Non-pigmented ciliary epithelial cell (primary cell): Measurements from ENCODE around the gene CDK18.
"Not testable (repeated sequence)": the region's sequence is repeated elsewhere in the genome, so short reads cannot be mapped to it uniquely, and the experiment has no call there.

Experiments
- DNase-seq: peaks from one replicate; pipeline ENCODE4 v3.0.0-alpha.2; 2010; ENCODE audit warnings: low read depth

Gene CDK18

DNA sequence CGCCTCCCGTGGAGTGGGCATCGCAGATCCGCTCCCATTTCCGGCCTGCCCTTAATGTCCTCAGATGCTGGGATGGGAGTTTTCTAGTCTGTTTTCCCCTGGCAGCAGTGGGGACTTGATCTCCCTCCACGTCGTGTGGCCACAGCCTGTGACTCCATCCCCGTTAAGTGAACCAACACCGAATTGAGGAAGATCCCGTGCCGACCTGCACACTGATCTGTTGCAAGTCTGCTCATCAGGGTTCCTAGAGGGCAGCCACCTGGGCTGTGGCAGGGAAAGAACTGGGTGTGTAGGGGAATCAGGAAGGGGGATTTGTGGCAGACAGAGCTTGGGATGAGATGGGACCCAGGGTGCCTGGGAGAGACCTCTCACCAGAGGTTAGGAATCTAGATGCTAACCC is 23.3 kb upstream of the CDK18 start:
- DNase-seq = no peak

DNA sequence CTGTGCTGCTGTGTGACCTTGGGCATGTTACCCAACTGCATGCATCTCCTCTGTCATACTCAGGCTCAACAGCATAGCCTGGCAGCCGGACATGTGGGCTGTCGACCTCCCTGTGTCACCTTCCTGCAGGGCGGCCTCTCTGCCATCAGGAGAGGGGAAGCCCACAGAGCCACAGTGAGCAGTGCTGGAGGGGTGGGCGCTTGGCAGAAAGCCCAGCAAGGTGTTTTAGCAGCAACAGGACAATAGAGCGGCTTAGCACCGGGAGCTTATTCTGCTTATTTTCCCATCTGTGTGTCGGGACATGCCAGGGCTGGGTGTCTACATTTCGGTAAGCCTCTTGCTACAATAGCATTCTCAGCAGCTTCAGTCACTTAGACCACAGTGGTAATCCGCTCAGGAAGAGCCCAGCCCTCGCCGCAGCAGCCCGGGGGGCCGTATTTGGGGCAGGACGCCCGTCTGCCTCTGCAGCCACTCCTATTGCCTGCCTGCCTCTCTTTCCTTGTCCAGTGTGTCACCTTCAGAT is 22.8 kb upstream of the CDK18 start:
- no peak for DNase-seq

DNA sequence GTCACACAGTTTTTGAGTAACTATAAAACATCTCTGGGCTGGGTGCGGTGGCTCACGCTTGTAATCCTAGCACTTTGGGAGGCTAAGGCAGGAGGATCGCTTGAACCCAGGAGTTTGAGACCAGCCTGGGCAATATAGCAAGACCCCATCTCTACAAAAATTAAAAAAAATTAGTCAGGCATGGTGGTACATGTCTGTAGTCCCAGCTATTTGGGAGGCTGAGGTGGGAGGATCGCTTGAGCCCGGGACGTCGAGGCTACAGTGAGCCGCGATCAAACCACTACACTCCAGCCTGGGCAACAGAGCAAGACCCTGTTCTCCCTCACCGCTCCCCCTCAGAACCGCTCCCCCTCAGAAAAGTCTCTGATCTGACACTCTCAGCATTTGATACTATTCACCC is 21.9 kb upstream of the CDK18 start:
- not testable (repeated sequence) for DNase-seq

DNA sequence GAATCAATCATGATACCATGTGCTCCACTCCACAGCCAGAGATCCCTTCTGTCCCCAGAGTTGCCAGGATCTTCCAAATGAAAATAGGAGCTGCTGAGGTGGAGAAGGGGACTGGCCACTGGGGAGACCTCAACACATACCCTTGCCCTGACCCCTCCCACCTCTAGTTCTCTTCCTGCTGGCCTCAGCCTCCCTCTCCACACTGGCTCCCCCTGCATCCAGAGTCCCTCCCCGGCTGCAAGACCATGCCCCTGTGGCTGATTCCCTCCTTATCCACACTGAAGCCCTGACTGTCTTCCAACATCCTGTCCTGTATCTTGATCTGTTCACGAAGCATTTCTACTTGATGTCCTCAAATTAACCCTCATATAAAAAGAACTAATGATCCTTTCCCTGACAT is 21.1 kb upstream of the CDK18 start:
- DNase-seq = no peak

DNA sequence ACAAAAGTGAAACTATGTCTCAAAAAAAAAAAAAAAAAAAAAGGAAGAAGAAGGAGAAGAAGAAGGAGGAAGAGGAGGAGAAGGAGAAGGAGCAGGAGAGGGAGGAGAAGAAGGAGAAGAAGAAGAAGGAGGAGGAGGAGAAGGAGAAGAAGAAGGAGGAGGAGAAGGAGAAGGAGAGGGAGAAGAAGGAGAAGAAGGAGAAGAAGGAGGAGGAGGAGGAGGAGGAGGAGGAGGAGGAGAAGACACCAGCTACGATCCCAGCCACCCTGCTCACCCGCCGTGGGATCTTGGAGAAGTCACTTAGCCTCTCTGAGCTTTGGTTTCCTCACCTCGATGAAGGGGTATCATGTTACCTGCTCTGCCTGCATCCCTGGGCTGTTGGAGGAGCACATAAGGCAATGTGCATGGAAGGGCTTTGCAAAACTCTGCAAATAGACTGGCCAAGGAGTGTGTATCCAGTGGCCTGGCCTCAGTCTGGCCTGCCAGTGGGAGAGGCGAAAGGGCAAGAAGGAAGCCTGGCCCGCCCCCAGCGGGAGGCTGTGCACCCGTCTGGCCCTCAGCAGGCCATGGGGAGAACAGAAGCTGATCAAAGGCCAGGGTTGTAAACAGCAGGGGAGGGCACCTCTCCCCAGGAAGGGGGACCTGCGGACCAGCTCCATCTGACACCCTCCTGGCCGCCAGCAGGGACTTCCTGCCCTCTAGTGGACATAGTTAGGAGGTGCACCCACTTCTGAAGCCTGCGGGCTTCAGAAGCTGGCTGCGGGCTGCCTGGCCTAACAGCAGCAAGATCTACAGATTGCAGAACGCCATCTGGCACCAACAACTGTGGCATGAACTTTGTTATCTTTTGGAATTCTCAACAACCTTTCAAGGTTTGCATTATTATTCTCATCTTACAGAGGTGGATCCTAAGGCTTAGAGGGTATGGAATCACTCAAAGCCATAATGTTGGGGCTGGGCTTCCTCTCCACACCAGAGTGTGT is 19.2 kb upstream of the CDK18 start:
- DNase-seq = no peak

DNA sequence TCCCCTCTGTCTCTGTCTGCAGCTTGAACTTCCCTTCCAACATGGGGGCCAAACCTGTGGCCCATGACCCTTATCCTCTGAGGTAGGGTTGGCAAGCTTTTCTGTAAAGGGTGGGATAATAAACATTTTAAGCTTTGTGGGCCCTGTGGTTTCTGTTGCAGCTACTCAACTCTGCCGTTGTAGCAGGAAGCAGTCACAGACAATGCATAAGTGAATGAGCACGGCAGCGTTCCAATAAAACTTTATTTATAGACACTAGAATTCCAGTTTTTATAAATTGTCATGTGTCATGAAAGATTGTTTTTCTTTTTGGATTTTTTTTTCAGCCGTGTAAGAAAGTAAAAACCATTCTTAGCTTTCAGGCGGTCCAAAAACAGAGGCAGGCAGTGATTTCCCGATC is 18.2 kb upstream of the CDK18 start:
- DNase-seq = no peak

DNA sequence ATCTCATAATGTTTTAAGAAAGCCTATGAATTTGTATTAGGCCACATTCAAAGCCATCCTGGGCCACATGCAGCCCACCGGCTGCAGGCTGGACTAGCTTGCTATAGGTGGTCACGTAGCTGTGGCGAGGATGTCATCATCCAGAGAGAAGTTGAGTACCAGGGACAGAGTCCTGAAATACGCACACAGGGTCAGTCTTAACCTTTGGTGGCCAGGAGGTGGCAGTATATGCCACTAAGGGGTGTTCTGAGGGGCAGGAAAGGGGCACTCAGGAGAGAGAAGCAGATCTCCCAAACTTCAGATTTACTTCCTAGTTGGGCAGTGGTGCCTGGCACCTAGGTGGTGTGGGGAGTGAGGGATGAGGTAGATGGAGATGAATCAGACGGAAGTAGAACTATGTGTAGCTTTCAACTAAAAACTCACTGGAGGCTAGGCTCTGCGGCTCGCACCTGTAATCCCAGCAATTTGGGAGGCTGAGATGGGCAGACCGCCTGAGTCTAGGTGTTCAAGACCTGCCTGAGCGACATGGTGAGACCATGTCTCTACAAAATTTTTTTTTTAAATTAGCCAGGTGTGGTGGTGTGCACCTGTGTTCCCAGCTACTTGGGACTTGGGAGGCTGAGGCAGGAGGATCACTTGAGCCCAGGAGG is 16.3 kb upstream of the CDK18 start:
- no peak for DNase-seq

DNA sequence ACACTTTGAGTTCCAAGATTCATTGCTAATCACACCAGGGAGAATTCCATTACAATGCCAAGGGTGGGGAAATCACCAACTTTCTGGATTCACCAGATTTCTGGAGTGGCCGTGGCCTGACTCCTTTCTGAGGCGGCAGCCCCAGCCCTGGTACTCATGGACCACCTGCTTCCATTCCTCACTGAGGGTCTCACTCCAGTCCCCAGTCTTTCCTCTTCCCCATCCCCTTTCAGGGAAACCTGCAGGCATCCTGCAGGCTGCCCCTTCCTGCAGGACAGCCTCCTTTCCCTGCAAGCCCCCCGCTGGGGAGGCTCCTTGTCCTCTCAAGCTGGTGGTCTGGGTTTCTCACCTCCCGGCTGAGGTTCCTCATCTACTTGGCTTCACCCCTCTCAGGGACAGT is 12.7 kb upstream of the CDK18 start:
- DNase-seq = no peak

DNA sequence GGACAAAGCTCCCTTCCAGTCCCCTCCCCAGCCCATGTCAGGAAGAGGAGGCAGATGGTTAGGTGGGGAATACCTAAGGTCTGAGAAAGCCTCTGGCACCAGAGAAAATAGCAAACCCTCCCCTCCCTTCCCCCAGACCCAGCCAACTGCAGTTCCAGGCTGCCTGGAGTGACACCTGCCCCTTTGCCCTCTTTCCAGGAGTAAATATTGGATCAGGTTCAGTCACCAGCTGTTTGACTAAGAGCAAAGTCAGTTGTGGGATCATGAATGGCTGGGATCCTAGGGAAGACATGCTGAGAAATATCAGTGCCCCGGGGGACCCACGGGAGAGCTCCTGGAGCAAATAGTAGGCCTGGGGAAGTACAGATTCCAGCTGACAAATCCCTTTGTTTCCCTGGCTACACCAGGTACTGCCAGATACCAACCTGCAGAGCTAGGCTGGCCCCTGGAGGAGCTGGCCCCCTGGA is 12.2 kb upstream of the CDK18 start:
- no peak for DNase-seq

DNA sequence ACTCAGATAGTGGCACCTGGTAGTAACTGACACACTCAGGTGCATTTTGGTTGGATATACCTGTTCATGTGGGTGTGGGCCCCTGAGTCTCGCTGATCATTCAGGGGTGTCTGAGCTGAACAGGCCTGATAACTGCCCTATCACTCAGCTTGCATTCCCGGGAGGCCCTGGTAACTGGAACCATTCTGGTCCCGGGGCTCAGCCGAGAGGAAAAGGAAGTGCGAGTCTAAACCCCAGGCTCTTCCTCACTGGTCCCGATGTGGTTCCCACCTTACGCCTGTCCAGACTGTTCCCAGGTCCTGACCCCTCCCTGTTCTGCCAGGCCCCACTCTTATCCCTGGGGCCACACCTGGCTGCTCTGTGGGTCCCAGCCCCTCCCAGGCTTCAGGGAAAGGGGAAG is 11.7 kb upstream of the CDK18 start:
- DNase-seq = no peak

DNA sequence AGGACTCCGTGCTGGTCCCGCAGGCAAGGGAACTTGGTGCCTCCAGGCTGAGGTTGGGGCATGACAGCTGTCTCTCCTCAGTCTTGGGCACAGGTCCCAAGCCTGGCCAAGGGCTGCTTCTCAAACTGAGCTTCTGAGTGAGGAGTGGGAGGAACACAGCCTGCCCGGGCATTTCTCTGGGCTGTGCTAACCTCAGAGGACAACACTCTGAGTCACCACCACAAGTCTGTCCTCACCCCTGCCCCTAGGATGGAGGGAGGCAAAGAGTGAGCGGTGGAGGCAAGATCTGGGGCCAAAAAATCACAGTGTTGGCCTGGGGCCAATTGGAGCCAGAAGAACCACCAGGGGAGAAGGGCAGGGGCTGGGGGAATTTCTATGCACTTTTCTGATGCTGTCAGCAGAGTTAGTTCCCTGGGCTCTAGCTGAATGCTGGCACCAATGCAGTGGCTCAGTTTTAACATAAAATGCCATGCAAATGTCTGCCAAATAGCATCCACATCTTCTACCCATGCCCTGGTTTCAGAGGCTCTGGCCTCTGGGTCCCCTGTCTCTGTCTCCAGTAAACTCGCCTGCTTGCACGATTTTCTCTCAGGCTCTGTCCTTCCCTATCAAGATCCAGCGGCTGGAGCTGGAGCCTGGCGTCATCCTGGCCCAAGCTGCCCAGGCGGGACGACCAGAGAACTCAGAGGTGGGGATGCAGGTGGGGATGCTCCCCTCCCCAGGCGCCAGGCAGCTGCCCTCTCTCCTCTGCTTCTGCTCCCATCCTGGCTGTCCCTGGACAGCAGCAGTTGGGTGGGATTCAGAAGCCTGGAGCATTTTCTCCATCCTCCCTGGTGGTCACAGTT is 11.0 kb upstream of the CDK18 start:
- no peak for DNase-seq

DNA sequence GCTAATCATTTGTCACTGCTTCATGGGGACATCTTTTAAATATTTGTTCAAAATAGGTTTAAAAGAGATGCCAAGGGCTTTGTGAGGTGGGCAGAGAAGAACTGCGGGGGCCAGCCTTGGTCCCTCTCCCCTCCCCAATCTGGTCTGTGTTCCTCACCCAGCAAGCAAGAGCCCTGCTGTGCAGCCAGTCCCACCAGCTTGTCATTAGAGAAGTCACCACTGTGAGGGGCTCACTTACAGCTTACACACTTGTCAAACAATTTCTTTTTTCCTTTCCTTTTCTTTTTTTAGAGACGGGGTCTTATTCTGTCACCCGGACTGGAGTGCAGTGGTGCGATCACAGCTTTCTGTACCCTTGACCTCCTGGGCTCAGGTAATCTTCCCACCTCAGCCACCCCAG is 10.4 kb upstream of the CDK18 start:
- no peak for DNase-seq

DNA sequence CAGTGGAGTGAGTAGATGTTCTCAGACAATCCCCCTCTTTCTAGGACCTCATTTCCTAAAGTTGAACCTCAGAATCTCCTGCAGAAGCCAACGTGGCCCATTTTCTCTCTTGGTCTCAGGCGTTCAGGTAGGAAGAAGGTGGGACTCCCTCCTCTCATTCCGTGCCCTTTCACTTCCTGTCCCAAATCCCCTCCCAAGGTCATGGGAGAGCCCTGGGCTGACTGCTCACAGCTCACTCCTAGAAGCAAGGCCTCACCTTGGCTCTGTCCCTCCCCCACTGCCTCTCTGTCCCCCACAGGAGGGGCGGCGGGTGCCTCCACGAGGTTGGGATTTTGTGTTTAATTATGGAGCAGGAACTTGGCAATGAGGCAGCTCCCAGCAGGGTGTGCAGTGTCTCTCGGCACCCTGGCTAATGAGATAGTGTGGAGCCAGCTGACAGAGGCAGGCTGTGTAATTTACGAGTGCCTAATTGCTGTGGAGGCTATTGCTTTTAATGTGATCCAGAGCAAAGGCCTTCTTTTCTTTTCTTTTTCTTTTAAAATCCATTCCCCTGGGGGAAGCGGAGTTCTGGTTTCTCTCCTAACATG is 9.1 kb upstream of the CDK18 start:
- no peak for DNase-seq

DNA sequence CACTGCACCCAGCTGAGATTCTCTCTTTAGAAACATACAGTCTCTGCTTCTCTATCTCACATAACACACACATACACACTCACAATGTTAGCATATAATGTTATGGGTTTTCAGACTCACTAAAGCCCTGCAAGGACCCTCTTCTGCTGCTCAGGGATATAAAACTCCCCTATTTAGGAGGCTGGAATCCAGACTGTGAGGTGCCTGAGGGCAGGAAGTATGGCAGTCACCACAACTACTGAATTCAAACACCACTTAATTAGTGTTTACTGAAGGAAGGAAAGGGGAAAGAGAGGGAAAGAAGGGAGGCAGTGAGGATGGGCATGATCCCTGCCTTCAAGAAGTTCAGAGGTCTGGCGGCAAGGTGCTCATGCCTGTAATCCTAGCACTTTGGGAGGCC is 7.8 kb upstream of the CDK18 start:
- no peak for DNase-seq

DNA sequence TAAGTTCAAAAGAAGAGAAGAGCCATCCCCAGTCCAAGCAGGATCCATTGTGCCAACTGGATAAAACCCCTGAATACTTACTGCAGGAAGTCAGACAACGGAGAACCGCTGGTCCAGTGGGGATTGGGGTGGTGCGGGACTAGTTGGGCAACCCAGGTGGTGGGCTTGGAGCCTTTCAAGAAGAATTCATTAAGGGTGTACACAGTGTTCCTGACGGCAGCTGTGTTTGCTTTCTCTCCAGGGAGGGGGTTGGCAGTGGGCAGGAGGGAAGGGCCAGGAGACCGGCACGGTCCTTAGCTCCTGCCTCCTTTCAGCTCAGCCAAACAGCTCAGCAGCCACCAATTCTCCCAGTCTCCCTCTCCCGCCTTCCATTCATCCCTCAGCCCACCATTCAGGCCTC is 7.1 kb upstream of the CDK18 start:
- DNase-seq = no peak

DNA sequence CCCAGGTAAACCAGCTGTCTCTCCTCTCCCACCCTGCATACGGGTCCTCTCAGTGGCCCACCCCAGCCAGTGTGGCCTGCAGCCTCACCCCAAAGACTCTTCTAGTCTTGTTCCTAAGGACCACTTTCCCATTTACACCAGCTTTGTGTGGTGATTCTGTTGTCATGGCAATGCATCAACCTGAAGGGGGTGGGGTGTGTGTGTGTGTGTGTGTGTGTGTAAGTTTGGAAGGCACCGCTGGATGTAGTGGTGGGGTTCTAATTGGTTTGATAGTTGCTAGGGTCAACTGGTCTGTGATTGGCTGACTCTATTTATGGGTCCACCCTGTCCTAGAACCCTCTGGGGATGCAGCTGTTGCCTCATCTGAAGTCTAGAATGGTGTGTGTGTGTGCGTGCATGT is 4.7 kb upstream of the CDK18 start:
- DNase-seq = no peak

DNA sequence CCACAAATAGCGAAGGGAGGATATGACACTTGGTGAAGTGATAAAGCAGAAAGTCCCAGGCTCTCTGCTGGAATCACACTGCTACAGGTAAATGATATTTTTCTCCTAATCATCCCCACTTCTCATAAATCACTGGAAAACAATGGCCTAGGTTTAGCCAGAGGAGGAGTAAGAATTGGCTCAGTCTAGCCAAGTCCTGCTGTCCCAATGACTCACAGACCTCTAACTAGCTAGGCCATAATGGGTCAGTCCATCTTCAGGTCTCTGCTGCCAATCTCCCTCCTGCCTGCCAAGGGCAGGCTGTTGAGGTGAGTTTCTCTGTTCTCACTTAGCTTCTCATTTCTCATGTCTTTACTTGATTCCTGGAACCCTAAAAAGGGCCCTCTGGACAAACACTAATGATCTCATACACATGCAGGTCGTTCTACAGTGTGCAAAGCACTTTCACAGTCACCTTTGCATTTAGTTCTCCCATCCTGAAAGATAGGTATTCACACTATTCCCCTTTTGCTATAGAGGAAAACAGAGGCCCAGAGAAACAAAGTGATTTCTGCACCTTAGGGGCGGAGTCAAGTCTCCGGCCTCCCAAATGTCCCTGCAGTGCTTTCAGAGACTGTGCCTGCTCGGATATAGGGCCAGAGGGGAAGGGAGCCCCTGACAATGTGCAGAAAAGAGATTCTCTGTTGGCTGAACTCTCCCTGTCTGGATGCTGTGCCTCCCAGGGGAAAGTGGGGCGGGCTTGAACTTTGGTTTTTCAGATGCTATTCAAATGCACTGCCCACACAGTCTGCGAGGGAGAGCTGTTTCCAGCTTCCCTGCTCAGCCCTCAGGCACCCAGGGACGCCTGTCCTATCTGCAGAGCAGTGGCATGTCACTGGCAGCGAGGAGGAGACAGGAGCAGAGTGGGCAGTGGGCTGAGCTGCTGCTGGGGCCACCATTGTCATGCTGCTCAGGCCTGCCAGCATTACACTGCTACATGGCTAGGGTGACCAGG is 3.9 kb upstream of the CDK18 start:
- DNase-seq = no peak

DNA sequence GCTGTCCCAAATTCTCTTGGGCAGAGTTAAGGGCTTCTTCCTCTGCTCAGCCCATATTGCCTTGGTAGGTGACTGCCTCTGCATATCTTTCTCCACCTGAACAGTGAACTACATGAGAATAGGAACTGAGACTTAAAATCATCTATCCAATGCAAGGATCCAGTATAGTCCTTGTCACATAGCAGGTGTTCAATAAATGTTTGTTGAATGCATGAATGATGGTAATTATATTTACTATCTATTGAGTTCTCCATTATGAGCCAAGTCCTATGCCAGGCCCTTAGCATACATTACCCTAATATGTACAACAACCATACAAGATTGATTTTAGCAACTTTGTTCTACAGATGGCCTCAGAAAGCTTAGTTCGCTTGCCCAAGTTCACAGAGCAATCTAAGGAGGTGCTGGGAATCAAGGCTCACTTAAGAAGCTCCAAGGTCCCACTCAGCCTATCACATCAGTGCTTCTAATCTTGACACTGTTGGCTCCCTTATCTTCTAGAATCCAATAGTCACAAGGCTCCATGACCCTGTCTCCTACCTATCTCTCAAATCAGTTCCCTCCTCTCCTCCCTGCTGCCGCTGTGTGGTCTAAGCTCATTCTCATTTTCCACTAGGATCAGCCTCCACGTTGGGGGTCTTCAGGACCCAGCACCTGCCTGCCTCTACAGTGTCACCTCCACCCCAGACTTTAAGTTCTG is 2.2 kb upstream of the CDK18 start:
- DNase-seq = no peak

DNA sequence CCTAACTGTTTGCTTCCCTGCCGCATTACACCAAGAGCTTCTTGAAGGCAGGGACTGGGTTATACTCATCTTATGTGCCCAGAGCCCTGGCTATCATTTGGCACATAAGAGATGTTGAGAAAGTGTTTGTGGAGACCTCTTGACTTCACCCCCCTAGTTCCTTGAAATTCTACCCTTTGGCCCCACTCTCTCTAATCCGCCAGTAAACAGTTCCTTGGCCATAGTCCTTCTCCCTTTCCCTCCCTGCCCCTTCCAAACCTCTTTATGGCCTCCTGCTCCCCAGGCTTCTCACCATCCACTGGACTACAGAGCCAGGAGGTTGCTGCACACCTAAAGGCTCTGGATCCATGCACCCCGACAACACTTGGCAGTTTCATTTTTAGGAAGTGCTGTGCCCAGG is 1.5 kb upstream of the CDK18 start:
- no peak for DNase-seq
